SH-SY5Y (cell line): ENCODE measurements around the gene GAS2L3.

Source experiments
- GATA2 ChIP-seq: IDR thresholded peaks from 2 replicates; pipeline ENCODE4 v1.6.1; 2011; ENCODE audit warnings: mild to moderate bottlenecking, low read depth, low read length
- GATA3 ChIP-seq: IDR thresholded peaks from 2 replicates; pipeline ENCODE4 v1.6.1; 2011; ENCODE audit warnings: low read depth, mild to moderate bottlenecking, low read length, moderate library complexity

DNA sequence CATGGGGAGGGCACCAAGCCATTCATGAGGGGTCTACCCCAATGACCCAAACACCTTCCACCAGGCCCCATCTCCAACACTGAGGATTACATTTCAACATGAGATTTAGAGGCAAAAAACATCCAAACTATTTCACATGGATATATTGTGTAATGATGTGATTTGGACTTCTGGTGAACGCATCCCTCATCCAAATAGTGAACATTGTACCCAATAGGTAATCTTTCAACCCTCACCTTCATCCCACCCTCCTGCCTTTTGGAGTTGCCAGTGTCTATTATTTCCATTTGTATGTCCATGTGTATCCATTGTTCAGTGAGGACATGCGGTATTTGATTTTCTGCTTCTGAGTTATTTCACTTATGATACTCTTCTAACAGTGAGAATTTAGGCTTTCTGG is 16.1 kb upstream of the GAS2L3 start:
- no peak for TF ChIP-seq GATA3
- no peak for TF ChIP-seq GATA2
